C4-2B (cell line): Measurements from ENCODE around the gene L1CAM.

Source experiments
- H3K27ac ChIP-seq: fragments of 450-650 bp; 2 replicates; pipeline ENCODE4 v1.5.1; 2017
- ZFX ChIP-seq: fragments of 450-650 bp; IDR thresholded peaks from 2 replicates; pipeline ENCODE4 v1.6.1; 2017
- TF ChIP-seq, protein P1 (sequence below): fragments of 450-650 bp; conservative IDR thresholded peaks from 2 replicates; pipeline ENCODE4 v1.5.1; 2017; ENCODE audit warnings: mild to moderate bottlenecking

L1CAM gene

DNA sequence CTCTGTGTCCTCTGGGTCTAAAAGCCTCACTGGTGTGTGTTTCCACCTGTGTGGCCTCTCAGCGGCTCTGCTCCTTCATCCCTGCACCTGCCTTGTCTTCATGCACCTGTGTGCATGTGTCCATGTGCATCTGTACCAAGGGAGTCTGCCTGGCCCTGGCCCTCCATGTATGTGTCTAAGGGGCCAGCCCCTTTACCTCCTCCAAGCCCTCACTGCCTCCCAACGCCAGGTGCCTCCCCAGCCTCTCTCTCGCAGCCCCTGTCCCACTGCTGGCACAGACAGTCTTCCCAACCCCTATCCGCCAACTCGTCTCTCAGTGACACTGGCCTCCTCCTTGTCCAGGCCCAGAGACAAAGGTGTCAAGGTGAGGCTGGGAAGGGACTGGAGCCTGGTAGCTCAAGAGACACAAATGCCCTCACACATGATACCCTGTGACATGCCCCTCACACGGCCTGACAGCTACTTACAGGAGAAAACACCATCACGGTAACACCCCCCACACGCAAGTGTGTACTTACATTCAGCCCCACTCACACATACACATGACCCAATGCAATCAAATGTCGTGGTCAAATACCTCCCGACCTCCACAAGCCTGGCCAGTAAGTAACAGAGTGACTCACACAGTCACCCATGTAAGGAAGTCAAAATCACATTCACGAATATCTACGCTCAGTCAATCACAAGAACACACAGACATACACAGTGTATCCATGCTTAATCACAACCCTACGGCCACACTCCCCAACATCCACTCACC is 11.4 kb downstream of the L1CAM start:
- TF ChIP-seq, protein P1, sequence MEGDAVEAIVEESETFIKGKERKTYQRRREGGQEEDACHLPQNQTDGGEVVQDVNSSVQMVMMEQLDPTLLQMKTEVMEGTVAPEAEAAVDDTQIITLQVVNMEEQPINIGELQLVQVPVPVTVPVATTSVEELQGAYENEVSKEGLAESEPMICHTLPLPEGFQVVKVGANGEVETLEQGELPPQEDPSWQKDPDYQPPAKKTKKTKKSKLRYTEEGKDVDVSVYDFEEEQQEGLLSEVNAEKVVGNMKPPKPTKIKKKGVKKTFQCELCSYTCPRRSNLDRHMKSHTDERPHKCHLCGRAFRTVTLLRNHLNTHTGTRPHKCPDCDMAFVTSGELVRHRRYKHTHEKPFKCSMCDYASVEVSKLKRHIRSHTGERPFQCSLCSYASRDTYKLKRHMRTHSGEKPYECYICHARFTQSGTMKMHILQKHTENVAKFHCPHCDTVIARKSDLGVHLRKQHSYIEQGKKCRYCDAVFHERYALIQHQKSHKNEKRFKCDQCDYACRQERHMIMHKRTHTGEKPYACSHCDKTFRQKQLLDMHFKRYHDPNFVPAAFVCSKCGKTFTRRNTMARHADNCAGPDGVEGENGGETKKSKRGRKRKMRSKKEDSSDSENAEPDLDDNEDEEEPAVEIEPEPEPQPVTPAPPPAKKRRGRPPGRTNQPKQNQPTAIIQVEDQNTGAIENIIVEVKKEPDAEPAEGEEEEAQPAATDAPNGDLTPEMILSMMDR, result no peak
- no peak for TF ChIP-seq ZFX
- H3K27ac ChIP-seq, result no peak overlapping the region

DNA sequence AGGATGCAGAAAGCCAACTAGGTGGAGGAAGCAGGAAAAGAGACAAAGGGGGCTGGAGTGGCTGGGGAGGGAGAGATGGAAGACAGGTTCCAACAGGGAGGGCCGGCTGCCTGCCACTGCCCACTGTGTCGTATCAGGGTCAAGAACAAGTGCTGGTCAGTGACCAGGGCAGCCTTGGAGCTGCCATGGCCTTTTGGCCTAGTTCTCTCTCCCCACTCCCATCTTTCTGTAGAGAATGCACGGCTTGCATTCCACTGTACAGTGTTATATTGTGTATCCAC is 11.9 kb downstream of the L1CAM start:
- no peak for TF ChIP-seq ZFX
- TF ChIP-seq, protein P1, result no peak
- no peak overlapping the region for H3K27ac ChIP-seq

DNA sequence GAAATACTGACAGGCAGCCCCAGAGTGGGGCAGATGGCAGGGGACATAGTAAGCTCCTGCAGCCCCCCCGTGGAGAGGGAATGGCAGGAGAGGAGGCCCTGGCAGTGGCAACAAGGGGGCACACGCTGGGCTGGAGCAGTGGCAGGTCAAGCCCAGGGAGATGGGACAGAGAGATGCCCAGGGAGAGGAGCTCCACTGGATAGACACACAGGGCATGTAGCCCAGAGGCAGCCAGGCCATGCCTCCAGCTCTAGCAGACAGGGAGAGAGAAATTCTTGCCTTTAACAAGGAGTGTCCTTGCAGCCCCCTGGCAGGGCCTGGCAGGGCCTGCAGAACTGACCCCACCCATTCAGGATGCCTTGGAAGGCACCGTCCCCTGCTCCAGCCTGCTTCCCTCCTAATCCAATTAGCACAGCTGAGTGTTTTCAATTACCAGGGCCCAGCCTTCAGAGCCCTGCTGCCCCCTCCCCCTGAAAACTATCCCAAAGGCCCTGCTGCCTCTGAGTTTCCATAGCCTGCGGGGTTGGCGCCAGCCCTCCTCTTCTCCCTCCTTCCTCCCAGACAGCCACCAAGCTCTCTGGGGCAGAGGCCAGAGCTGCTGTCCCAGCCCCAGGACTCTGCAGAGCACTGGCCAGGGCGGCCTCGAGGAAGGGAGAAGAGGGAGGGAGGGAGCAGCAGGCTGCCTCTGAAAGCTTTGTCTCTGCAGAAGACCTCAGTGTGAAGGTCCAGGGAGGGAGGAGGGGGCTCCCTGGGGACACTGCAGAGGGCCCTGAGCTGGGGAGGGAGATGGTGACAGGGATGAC is 12.5 kb downstream of the L1CAM start:
- no peak for TF ChIP-seq ZFX
- TF ChIP-seq, protein P1, result no peak
- H3K27ac ChIP-seq, result no peak overlapping the region

DNA sequence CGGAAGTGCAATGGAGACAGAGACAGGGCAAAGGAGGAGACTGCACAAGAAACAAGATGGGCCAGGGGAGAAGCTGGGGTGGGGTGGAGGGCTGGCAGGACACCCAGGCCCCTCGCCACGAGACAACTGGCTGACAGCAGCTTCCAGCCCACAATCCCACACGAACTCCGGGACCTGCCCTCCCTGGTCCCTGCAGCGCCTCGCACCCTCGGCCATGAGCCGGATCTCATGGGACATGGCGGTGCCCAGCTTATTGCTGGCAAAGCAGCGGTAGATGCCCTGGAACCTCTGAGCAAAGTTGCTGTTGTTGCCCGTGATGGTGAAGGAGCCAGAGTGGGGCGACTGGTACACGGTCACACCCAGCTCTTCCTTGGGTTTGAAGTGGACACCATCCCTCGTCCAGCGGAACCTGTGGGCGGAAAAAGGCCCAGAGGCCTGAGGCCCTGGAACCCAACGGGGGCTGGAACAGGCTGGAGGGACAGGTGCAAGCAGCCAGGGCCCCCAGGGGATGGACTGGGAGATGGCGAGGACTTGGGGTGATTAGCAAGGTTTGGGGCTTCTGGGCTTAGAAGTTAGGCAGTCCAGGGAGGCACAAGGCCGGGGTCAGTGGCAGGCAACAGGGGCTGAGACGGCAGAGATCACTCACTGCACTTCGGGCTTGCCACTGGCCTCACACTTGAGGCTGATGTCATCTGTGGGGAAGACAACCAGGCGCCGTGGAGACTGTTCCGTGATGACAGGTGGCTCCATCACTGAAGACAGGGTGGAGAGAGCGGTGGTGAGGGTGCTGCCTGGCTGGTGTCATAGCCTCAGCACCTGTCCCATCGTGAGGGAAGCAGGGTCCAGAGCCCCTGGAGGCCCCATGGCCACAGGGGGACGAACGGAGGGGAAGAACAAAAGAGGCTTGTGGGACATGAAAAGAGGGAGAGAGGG is 13.8 kb downstream of the L1CAM start:
- TF ChIP-seq, protein P1, result no peak
- TF ChIP-seq ZFX, result no peak
- no peak overlapping the region for H3K27ac ChIP-seq

DNA sequence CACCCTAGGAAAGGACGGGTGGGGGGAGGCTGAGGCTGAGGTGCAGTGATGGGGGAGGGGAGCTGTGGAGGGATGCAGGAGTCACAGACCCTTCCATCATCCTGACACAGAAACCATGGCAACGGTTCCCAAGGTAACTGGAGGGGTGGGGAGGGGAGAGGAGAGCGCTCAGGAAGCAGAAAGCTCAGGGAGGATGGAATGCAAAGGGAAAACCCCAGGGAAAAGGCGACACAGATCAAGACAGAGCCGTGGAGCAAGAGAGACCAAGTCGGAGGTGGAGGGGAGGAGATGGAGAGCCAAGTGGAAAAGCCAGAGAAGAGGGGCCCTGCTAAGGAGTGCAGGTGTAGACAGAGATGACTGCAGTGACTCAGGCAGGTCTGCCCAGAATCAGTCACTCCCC is 14.5 kb downstream of the L1CAM start:
- TF ChIP-seq, protein P1, result no peak
- no peak for TF ChIP-seq ZFX

DNA sequence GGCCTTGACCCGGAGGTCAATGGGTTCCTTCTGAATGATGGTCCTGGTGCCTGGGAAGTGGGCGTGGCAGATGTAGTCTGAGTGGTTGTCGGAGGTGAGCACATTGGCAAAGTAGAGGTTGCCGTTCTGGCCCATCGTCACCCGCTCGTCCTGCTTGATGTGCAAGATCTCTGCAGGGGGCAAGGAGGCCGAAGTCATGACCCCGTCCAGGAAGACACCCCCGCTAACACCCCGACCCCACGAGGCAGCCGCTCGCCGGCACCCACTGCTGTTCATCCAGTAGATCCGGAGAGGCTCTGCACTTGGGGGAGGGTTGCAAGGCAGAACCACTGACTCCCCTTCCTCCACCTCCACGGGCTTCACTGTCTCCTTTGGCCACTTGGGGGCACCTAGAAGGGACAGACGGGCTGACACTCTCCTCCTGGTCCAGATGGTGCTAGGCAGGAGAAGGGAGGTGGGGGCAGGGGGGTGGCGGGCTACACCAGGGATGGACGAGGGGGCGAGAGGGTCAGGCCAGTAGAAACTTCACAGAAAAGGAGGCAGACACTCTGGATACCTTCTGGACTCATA is 15.1 kb downstream of the L1CAM start:
- TF ChIP-seq, protein P1, result no peak; the same call in 1 of the 2 replicates
- no peak for TF ChIP-seq ZFX
- no peak overlapping the region for H3K27ac ChIP-seq

More for the DNA sequence above, 14.5 kb downstream of the L1CAM start:
- no peak overlapping the region for H3K27ac ChIP-seq
